Thoracic aorta (tissue), 2 donors: ENCODE data around the gene CCDC85A. TPM values are rescaled to one million over a fixed set of nuclear protein-coding genes. Genes with fewer than 3 reads are reported as not detected.

ENCODE experiments used
- ATAC-seq: fragments of 150-250 bp; one replicate; pipeline ENCODE4 v1.8.0; 2017; ENCODE audit warnings: low read depth; ENCODE audit not compliant: insufficient number of reproducible peaks, low FRiP score
- DNase-seq: peaks from one replicate; pipeline ENCODE4 v3.0.0-alpha.2; 2020; ENCODE audit warnings: low spot score
- H3K27ac ChIP-seq, 2 donors: fragments of 200-600 bp; sonication (generic); 1 replicate in 1 of 2; 2 replicates in 1 of 2; pipeline ENCODE4 v1.5.1; 2016; ENCODE audit warnings: mild to moderate bottlenecking in 2 of 2, moderate library complexity in 2 of 2
- H3K27me3 ChIP-seq: fragments of 200-600 bp; sonication (generic); replicated peaks from 2 replicates; pipeline ENCODE4 v1.6.0; 2016; ENCODE audit warnings: mild to moderate bottlenecking; ENCODE audit not compliant: insufficient read depth
- H3K36me3 ChIP-seq: fragments of 200-600 bp; sonication (generic); one replicate; pipeline ENCODE4 v1.5.1; 2016
- H3K4me1 ChIP-seq, 2 donors: fragments of 200-600 bp; sonication (generic); 1 replicate in 1 of 2; 2 replicates in 1 of 2; pipeline versions ENCODE4 v1.5.1 to v1.6.0; 2016; ENCODE audit warnings: low read depth in 2 of 2, mild to moderate bottlenecking in 1 of 2; ENCODE audit not compliant: control insufficient read depth in 1 of 2
- H3K4me3 ChIP-seq: fragments of 200-600 bp; sonication (generic); 2 replicates; pipeline ENCODE4 v1.5.1; 2016; ENCODE audit warnings: mild to moderate bottlenecking
- H3K9me3 ChIP-seq: fragments of 200-600 bp; sonication (generic); 2 replicates; pipeline ENCODE4 v1.5.1; 2016
- CTCF ChIP-seq: fragments of 200-600 bp; sonication (generic); IDR thresholded peaks from one replicate; pipeline ENCODE4 v1.5.1; 2019; ENCODE audit warnings: antibody characterized with exemption
- total RNA-seq, 2 donors: library from RNA; depleted of rRNA; stranded (reverse); fragments of >200 nt; gene quantifications; one replicate each; pipeline versions ENCODE4 v1.1.0 to v1.2.3, GENCODE V29; 2016

Gene CCDC85A
- total RNA-seq, 2 donors from 2014 or later, result 3.7 to 4.2 TPM

- TF ChIP-seq CTCF, result no peak
- no peak for DNase-seq
- Histone ChIP-seq H3K4me1 (no peaks in the 10 kb centered on the region), H3K36me3 (no peaks in the 10 kb centered on the region), H3K27ac (no peak overlapping the region), H3K4me3 (no peak overlapping the region), H3K27me3 (no peaks in the 10 kb centered on the region), H3K9me3 (no peaks in the 10 kb centered on the region)
- no peak for ATAC-seq
Measured at GRCh38 chr2:56231361-56231760, 47.6 kb downstream of the CCDC85A start.

GRCh38 chr2:56232912-56233311, 49.1 kb downstream of the CCDC85A start:
- no peak for ATAC-seq

GRCh38 chr2:56234241-56234640, 50.5 kb downstream of the CCDC85A start:
- TF ChIP-seq CTCF, result no peak
- Histone ChIP-seq H3K9me3 (no peaks in the 10 kb centered on the region), H3K4me1 (no peaks in the 10 kb centered on the region), H3K27ac (no peak overlapping the region), H3K36me3 (no peaks in the 10 kb centered on the region), H3K4me3 (no peak overlapping the region), H3K27me3 (no peaks in the 10 kb centered on the region)
- DNase-seq (no peak), ATAC-seq (no peak)

More at GRCh38 chr2:56232912-56233311, 49.1 kb downstream of the CCDC85A start:
- Histone ChIP-seq H3K36me3 (no peaks in the 10 kb centered on the region), H3K9me3 (no peaks in the 10 kb centered on the region), H3K27ac (no peak overlapping the region), H3K27me3 (no peaks in the 10 kb centered on the region), H3K4me1 (no peaks in the 10 kb centered on the region), H3K4me3 (no peak overlapping the region)
- no peak for TF ChIP-seq CTCF
- DNase-seq, result no peak

- Histone ChIP-seq H3K4me1 (no peaks in the 10 kb centered on the region), H3K9me3 (peaks cover 5% of the 10 kb centered on the region), H3K4me3 (no peak overlapping the region), H3K27ac (no peak overlapping the region), H3K27me3 (no peaks in the 10 kb centered on the region), H3K36me3 (no peaks in the 10 kb centered on the region)
- TF ChIP-seq CTCF, result no peak
- DNase-seq (no peak), ATAC-seq (no peak)
Measured at GRCh38 chr2:56239030-56239429, 55.2 kb downstream of the CCDC85A start.

GRCh38 chr2:56239437-56239836, 55.6 kb downstream of the CCDC85A start:
- no peak for DNase-seq
- H3K9me3 ChIP-seq, result peaks cover 5% of the 10 kb centered on the region
- H3K27ac ChIP-seq, result no peak overlapping the region
- TF ChIP-seq CTCF, result no peak
- no peaks in the 10 kb centered on the region for H3K36me3 ChIP-seq
- ATAC-seq, result no peak
- no peak overlapping the region for H3K4me3 ChIP-seq
- H3K4me1 ChIP-seq, result no peaks in the 10 kb centered on the region
- H3K27me3 ChIP-seq, result no peaks in the 10 kb centered on the region
